Activated CD4-positive, alpha-beta T cell treated with anti-CD3 and anti-CD28 coated beads, Interleukin-2, amount 50 U/mL, for 16 hours (primary cell): ENCODE data around the gene HOXB13.

Source experiments
- DNase-seq: peaks from one replicate; pipeline ENCODE4 v3.0.0-alpha.2; 2020

The HOXB13 gene

GRCh38 chr17:48747445-48748363 is 19.2 kb upstream of the HOXB13 start:
- no peak for DNase-seq

- no peak for DNase-seq
Measured at GRCh38 chr17:48746916-48747444, 18.4 kb upstream of the HOXB13 start.

GRCh38 chr17:48745381-48746275 is 17.1 kb upstream of the HOXB13 start:
- DNase-seq: no peak

GRCh38 chr17:48740537-48740936 is 12.0 kb upstream of the HOXB13 start:
- DNase-seq: no peak

- DNase-seq: no peak
Measured at GRCh38 chr17:48738803-48739526, 10.4 kb upstream of the HOXB13 start.

- no peak for DNase-seq
Measured at GRCh38 chr17:48738424-48738802, 9.9 kb upstream of the HOXB13 start.

GRCh38 chr17:48737330-48738043 is 8.9 kb upstream of the HOXB13 start:
- no peak for DNase-seq

GRCh38 chr17:48735062-48735351 is 6.5 kb upstream of the HOXB13 start:
- DNase-seq: no peak

- no peak for DNase-seq
Measured at GRCh38 chr17:48734333-48735061, 5.9 kb upstream of the HOXB13 start.

- no peak for DNase-seq
Measured at GRCh38 chr17:48733632-48734328, 5.2 kb upstream of the HOXB13 start.

GRCh38 chr17:48732688-48733629 is 4.4 kb upstream of the HOXB13 start:
- no peak for DNase-seq

GRCh38 chr17:48731355-48731754 is 2.8 kb upstream of the HOXB13 start:
- DNase-seq: no peak

GRCh38 chr17:48730240-48730550 is 1.6 kb upstream of the HOXB13 start:
- DNase-seq: no peak

- DNase-seq: no peak
Measured at GRCh38 chr17:48729335-48730239, 1.0 kb upstream of the HOXB13 start.

GRCh38 chr17:48727415-48728175 is 955 bp downstream of the HOXB13 start:
- DNase-seq: no peak

- DNase-seq: no peak
Measured at GRCh38 chr17:48726916-48727286, 1.6 kb downstream of the HOXB13 start.

- no peak for DNase-seq
Measured at GRCh38 chr17:48726114-48726915, 2.2 kb downstream of the HOXB13 start.
